ENCODE results near the gene BIRC7. TPM values are rescaled to one million over a fixed set of nuclear protein-coding genes. Genes with fewer than 3 reads are reported as not detected.

BIRC7 gene
- total RNA-seq, 2 experiments from 2014 or later: not detected

- Histone ChIP-seq H3K36me3 (ENCODE audit: insufficient read depth, low read length) (peaks cover 63% of the 10 kb centered on the region), H3K9me3 (ENCODE audit: control insufficient read depth in 1 of 2, insufficient read depth in 1 of 2, low read length in 2 of 2) (no peaks in the 10 kb centered on the region), H3K4me3 (ENCODE audit: low read length) (no peak overlapping the region), H3K27me3 (ENCODE audit: control insufficient read depth in 1 of 2, insufficient read depth in 2 of 2, low read length in 2 of 2) (no peaks in the 10 kb centered on the region), H3K27ac (ENCODE audit: low read depth in 1 of 2, low read length in 2 of 2) (no peak overlapping the region), H3K4me1 (ENCODE audit: insufficient read depth, low read length) (peaks cover 8% of the 10 kb centered on the region)
- POLR2A ChIA-PET: interaction anchor here (0.6 kb wide), 1 partner anchor 30 kb away, joined by 4 read pairs; no protein-coding TSS in a partner anchor
- Mint-ChIP-seq H3K36me3 (ENCODE audit: low read depth) (peaks cover 53% of the 10 kb centered on the region), H3K27me3 (no peaks in the 10 kb centered on the region), H3K4me3 (no peak overlapping the region), H3K9me3 (no peaks in the 10 kb centered on the region), H3K4me1 (ENCODE audit: low read depth) (peaks cover 9% of the 10 kb centered on the region), H3K27ac (no peak overlapping the region)
- no peak for TF ChIP-seq CTCF (IDR thresholded peaks at IDR 0.05)
- no peak for DNase-seq
- intact Hi-C loops (cut with DNase I, micrococcal nuclease): no loop called here
- CTCF ChIA-PET: no interaction called here
- ATAC-seq (ENCODE audit: poor library complexity): no peak
Measured at GRCh38 chr20:63279931-63280330, 44.2 kb downstream of the BIRC7 start.

- CTCF ChIA-PET: no interaction called here
- no peak overlapping the region for H3K4me3 ChIP-seq (ENCODE audit: low read length)
- H3K36me3 ChIP-seq (ENCODE audit: insufficient read depth, low read length): peaks cover 63% of the 10 kb centered on the region
- no peaks in the 10 kb centered on the region for H3K27me3 ChIP-seq (ENCODE audit: control insufficient read depth in 1 of 2, insufficient read depth in 2 of 2, low read length in 2 of 2)
- no peak for TF ChIP-seq CTCF (IDR thresholded peaks at IDR 0.05)
- H3K36me3 Mint-ChIP-seq (ENCODE audit: low read depth): peaks cover 53% of the 10 kb centered on the region
- peaks cover 12% of the 10 kb centered on the region for H3K4me1 ChIP-seq (ENCODE audit: insufficient read depth, low read length)
- intact Hi-C loops (cut with DNase I, micrococcal nuclease): no loop called here
- no peaks in the 10 kb centered on the region for H3K27me3 Mint-ChIP-seq
- ATAC-seq (ENCODE audit: poor library complexity) (no peak), DNase-seq (no peak)
- POLR2A ChIA-PET: interaction anchor here (0.6 kb wide), 1 partner anchor 29 kb away, joined by 4 read pairs; no protein-coding TSS in a partner anchor
- no peaks in the 10 kb centered on the region for H3K9me3 Mint-ChIP-seq
- no peaks in the 10 kb centered on the region for H3K9me3 ChIP-seq (ENCODE audit: control insufficient read depth in 1 of 2, insufficient read depth in 1 of 2, low read length in 2 of 2)
- H3K27ac Mint-ChIP-seq: no peak overlapping the region
- H3K27ac ChIP-seq (ENCODE audit: low read depth in 1 of 2, low read length in 2 of 2): no peak overlapping the region
- H3K4me1 Mint-ChIP-seq (ENCODE audit: low read depth): peaks cover 5% of the 10 kb centered on the region
- H3K4me3 Mint-ChIP-seq: no peak overlapping the region
Measured at GRCh38 chr20:63280371-63280770, 44.7 kb downstream of the BIRC7 start.

GRCh38 chr20:63280929-63281545, 45.3 kb downstream of the BIRC7 start:
- intact Hi-C loops (cut with DNase I, micrococcal nuclease): no loop called here
- Mint-ChIP-seq H3K9me3 (no peaks in the 10 kb centered on the region), H3K27me3 (no peaks in the 10 kb centered on the region), H3K27ac (no peak overlapping the region), H3K4me3 (no peak overlapping the region), H3K4me1 (ENCODE audit: low read depth) (peaks cover 4% of the 10 kb centered on the region), H3K36me3 (ENCODE audit: low read depth) (peaks cover 59% of the 10 kb centered on the region)
- POLR2A ChIA-PET: no interaction called here
- no peak overlapping the region for H3K4me3 ChIP-seq (ENCODE audit: low read length)
- H3K4me1 ChIP-seq (ENCODE audit: insufficient read depth, low read length): peaks cover 18% of the 10 kb centered on the region
- peaks cover 61% of the 10 kb centered on the region for H3K36me3 ChIP-seq (ENCODE audit: insufficient read depth, low read length)
- ATAC-seq (ENCODE audit: poor library complexity): no peak
- H3K9me3 ChIP-seq (ENCODE audit: control insufficient read depth in 1 of 2, insufficient read depth in 1 of 2, low read length in 2 of 2): no peaks in the 10 kb centered on the region
- TF ChIP-seq CTCF (IDR thresholded peaks at IDR 0.05): no peak
- no peak overlapping the region for H3K27ac ChIP-seq (ENCODE audit: low read depth in 1 of 2, low read length in 2 of 2)
- no peak for DNase-seq
- CTCF ChIA-PET: no interaction called here
- no peaks in the 10 kb centered on the region for H3K27me3 ChIP-seq (ENCODE audit: control insufficient read depth in 1 of 2, insufficient read depth in 2 of 2, low read length in 2 of 2)

Measured in CD4-positive, alpha-beta T cell (primary cell).